ENCODE data around the gene TUBA1A.
"Not testable (repeated sequence)": the region's sequence is repeated elsewhere in the genome, so short reads cannot be mapped to it uniquely, and the experiment has no call there.

TUBA1A gene

GRCh38 chr12:49154221-49154620 lies 34.7 kb downstream of the TUBA1A start:
- DNase-seq (ENCODE audit: low read depth, low spot score) = no peak

- DNase-seq (ENCODE audit: low read depth, low spot score) = no peak
These were observed 41.5 kb downstream of the TUBA1A start for GRCh38 chr12:49147384-49147783.

GRCh38 chr12:49146406-49146805 lies 42.5 kb downstream of the TUBA1A start:
- DNase-seq (ENCODE audit: low read depth, low spot score) = no peak

- DNase-seq (ENCODE audit: low read depth, low spot score) = no peak
These were observed 44.5 kb downstream of the TUBA1A start for GRCh38 chr12:49144384-49144783.

GRCh38 chr12:49138999-49139398 lies 49.9 kb downstream of the TUBA1A start:
- no peak for DNase-seq (ENCODE audit: low read depth, low spot score)

GRCh38 chr12:49138587-49138986 lies 50.3 kb downstream of the TUBA1A start:
- DNase-seq (ENCODE audit: low read depth, low spot score) = no peak

GRCh38 chr12:49137476-49137875 lies 51.4 kb downstream of the TUBA1A start:
- no peak for DNase-seq (ENCODE audit: low read depth, low spot score)

- DNase-seq (ENCODE audit: low read depth, low spot score) = not testable (repeated sequence)
These were observed 51.9 kb downstream of the TUBA1A start for GRCh38 chr12:49136997-49137396.
